ENCODE results near the gene CAMLG. TPM values are rescaled to one million over a fixed set of nuclear protein-coding genes. Genes with fewer than 3 reads are reported as not detected.

CAMLG gene
- total and polyA plus RNA-seq, 2 of the 13 experiments (the other 11 are each of a cell fraction or from before 2014, with no cell fraction given): 14.2 to 19.8 TPM

DNA sequence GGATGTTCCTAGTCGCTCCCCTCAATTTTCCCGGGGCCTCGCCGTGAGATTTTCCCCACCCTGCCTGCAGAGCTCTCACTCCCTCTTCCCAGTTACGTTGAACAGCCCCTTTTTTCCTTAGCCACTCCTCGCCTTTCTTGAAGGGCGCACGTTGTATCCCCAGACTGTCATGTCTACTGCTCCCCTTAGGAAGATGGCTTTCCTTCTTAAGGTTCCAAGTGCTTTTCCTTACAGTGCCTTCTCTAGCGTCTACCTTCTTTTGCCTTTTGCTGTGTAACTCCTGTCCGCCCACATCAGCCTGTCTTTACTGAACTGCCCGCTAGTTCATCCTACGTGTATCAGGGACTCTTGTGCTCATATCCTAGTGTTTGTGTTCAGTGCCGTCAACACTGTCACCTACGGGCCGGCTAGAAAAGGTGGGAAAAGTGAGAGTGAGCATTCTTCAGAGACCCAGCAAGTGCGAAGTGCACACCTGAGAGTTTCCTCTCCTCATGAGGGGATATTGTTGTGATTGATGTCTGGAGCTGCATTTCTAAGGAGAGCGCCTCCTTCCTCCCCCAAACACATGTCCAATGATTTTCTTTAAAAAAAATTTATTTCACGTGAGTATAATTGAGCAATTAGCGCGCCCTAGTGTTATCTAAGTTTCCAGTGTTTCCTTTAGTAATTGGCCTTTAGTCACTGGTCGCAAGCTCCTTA lies 764 bp downstream of the CAMLG start (continued):
- TF ChIP-seq TBX3 (IDR thresholded peaks at IDR 0.05; ENCODE audit: borderline replicate concordance) (peak; percentile 53; the same call in 1 of the 2 replicates), ZC3H13 (CRISPR knock-in tag; IDR thresholded peaks at IDR 0.05) (no peak)

DNA sequence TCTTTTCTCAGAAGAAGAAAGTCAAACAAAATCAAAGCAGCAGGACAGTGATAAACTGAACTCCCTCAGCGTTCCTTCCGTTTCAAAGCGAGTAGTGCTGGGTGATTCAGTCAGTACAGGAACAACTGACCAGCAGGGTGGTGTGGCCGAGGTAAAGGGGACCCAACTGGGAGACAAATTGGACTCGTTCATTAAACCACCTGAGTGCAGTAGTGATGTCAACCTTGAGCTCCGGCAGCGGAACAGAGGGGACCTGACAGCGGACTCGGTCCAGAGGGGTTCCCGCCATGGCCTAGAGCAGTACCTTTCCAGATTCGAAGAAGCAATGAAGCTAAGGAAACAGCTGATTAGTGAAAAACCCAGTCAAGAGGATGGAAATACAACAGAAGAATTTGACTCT lies 2.7 kb downstream of the CAMLG start:
- Histone ChIP-seq H3K27ac (ENCODE audit: extremely low read length, insufficient read depth, low read length) (no peak overlapping the region), H3K79me2 (ENCODE audit: insufficient read depth, low read length) (peaks cover 22% of the 10 kb centered on the region), H2AFZ (ENCODE audit: low read length) (no peak overlapping the region), H4K20me1 (ENCODE audit: insufficient read depth, low read length) (peaks cover 2% of the 10 kb centered on the region; the same call in 1 of the 2 replicates), H3K9ac (ENCODE audit: insufficient read depth, low read depth, low read length) (no peak overlapping the region), H3K4me2 (ENCODE audit: low read depth, low read length) (no peak overlapping the region), H3K4me1 (ENCODE audit: insufficient read depth, low read length) (peaks cover 34% of the 10 kb centered on the region), H3K9me3 (ENCODE audit: low read length) (no peaks in the 10 kb centered on the region), H3K4me3 (replicated peaks in 1 of 3; ENCODE audit: insufficient read depth in 1 of 3, low read depth in 2 of 3, low read length in 3 of 3) (no peak overlapping the region), H3K27me3 (ENCODE audit: control insufficient read depth in 1 of 2, insufficient read depth in 2 of 2, low read length in 2 of 2) (no peaks in the 10 kb centered on the region; a peak in 1 of 5 replicates), H3K36me3 (replicated peaks in 1 of 2; ENCODE audit: control insufficient read depth in 1 of 2, insufficient read depth in 2 of 2, low read length in 2 of 2) (peaks cover 0 to 7% of the 10 kb centered on the region in 2 experiments; a peak in 2 of 5 replicates)
- ChIA-PET CTCF (ENCODE audit: low intra/inter-chr PET ratio, low total read pairs) (no interaction called here), POLR2A (interaction anchor here (2.1 kb wide), 1 partner anchor 17 kb away, joined by 6 read pairs; the partner anchor contains the start of gene DDX46)
- DNase-seq (ENCODE audit: low spot score) (no peak), FAIRE-seq (no peak), ATAC-seq (no peak)
- 94% methylated on average over 11 of the region's 11 CpGs for WGBS (ENCODE audit: low lambda C conversion rate)
- TF ChIP-seq, protein P1, sequence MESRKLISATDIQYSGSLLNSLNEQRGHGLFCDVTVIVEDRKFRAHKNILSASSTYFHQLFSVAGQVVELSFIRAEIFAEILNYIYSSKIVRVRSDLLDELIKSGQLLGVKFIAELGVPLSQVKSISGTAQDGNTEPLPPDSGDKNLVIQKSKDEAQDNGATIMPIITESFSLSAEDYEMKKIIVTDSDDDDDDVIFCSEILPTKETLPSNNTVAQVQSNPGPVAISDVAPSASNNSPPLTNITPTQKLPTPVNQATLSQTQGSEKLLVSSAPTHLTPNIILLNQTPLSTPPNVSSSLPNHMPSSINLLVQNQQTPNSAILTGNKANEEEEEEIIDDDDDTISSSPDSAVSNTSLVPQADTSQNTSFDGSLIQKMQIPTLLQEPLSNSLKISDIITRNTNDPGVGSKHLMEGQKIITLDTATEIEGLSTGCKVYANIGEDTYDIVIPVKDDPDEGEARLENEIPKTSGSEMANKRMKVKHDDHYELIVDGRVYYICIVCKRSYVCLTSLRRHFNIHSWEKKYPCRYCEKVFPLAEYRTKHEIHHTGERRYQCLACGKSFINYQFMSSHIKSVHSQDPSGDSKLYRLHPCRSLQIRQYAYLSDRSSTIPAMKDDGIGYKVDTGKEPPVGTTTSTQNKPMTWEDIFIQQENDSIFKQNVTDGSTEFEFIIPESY (CRISPR knock-in tag; IDR thresholded peaks at IDR 0.05): 0 out of 2 replicates have a peak, but pooled peaks have one; percentile 16
- no peak for TF ChIP-seq ZFAT (CRISPR knock-in tag; conservative IDR thresholded peaks at IDR 0.05)
- no peak for TF ChIP-seq MAF1 (CRISPR knock-in tag; IDR thresholded peaks at IDR 0.05; ENCODE audit: borderline replicate concordance)
- no TSS peak for BruUV-seq (replicated peaks)
- in situ Hi-C loops (cut with HindIII; ENCODE audit: extremely low pct_ligation_motif_present, low pct_unique_long_range_greater_than_20kb): no loop called here
- intact Hi-C loops (cut with micrococcal nuclease; ENCODE audit: unreplicated experiment): no loop called here
